Measurements from ENCODE around the gene FAM3C.

Gene FAM3C

DNA sequence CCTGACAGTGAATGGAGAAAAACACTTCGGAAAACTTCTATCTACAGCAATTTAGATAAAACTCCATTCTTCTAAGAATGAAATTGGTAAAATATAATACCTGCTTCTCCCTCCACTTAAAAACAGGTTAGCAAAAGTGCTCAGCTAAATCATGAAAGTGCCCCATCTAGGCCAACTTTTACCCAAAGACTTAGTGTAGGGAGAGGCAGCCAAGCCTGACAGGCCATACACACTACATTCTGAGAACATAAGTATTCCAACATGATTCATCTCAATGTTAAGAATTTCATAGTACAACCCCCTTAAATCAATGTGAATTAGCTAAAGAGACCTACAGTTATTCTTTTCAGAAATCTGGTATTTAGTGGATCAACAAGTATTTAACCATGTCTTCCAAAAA, 7.2 kb downstream of the FAM3C start:
- Histone ChIP-seq H3K4me2 (peak overlapping the region in 4 of 11 experiments; percentile 2 to 18 (median 5); a peak in 7 of 22 replicates), H3K9me3 (replicated peaks in 1 of 11) (peaks cover 8 to 20% (median 13%) of the 10 kb centered on the region in 11 experiments; a peak in 16 of 22 replicates), H3K4me3 (no peak overlapping the region), H3K27ac (no peak overlapping the region), H3K27me3 (no peaks in the 10 kb centered on the region), H3K4me1 (peaks cover 28 to 78% (median 57%) of the 10 kb centered on the region in 10 experiments), H4K20me1 (peaks cover 0 to 71% (median 28%) of the 10 kb centered on the region in 11 experiments; a peak in 14 of 22 replicates), H3K9ac (no peak overlapping the region), H3K36me3 (peaks cover 9 to 24% (median 16%) of the 10 kb centered on the region in 11 experiments; a peak in 16 of 22 replicates)
- TF ChIP-seq Cebpa-rat (IDR thresholded peaks at IDR 0.05), result no peak

DNA sequence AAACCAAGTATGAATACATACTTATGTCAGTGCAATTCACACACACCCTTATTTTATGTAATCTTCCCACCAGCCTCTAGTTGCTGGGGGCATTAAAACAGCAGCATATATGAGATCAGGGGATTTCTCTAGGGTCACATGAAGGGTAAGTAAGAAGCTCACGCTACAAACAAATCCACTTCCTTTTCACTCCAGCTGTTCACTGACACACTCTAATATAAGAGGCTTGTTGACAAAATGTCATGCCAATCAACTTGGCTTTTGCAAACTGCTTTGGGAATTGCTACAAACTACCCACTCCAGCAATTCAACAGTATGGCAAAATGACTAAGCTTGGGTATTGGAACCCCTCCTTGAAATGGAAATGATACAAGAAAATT, 10.3 kb downstream of the FAM3C start:
- no peak overlapping the region for H3K4me3 ChIP-seq
- peak overlapping the region; percentile 53 to 76 (median 66) for H3K4me2 ChIP-seq
- peak in 2 of 11 experiments; percentile 29 to 32; a peak in 1 of 22 replicates for TF ChIP-seq Cebpa-rat (IDR thresholded peaks at IDR 0.05)
- peaks cover 38 to 89% (median 69%) of the 10 kb centered on the region in 10 experiments for H3K4me1 ChIP-seq
- H3K9ac ChIP-seq, result peak overlapping the region in 3 of 11 experiments; percentile 3 to 42 (median 9); a peak in 3 of 22 replicates
- H3K9me3 ChIP-seq (replicated peaks in 1 of 11), result no peaks in the 10 kb centered on the region
- peaks cover 0 to 11% (median 4%) of the 10 kb centered on the region in 11 experiments; a peak in 11 of 22 replicates for H3K36me3 ChIP-seq
- H3K27ac ChIP-seq, result peak overlapping the region; percentile 41 to 71 (median 59); a peak in 20 of 22 replicates
- peaks cover 0 to 61% (median 27%) of the 10 kb centered on the region in 11 experiments; a peak in 11 of 22 replicates for H4K20me1 ChIP-seq
- no peaks in the 10 kb centered on the region for H3K27me3 ChIP-seq

DNA sequence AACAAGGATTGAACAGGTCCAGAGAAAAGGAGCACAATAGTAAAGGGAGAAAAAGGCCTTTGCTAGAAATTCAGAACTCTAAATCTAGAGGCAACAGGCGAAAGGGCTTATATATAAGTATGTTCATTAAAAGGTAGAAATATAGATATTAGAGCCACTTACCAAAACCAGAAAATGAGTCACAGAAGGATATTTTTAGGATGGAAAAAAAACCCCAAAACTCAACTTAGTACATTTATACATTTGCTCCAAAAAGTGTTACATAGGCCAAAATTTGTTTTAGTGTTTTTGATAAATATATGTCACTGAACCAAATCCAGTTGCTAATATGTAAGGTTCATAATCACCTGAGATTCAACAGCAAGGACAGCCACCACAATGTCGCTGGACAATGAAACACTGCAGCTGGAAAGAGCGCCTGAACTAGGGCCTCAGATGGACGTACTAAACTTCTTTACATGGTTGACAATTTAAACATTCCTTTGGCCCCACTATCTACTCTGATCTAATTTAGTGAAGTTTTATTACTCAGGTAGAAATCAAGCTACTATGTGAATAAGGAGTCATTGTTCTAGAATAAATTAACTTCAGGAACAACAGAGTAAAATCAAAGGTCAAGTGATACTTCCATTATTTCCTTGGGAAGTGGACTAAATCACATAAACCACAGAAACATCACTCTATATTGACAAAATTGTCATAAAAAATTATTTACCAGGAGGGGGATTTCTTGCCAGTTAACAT, 10.9 kb downstream of the FAM3C start:
- H3K9ac ChIP-seq, result peak overlapping the region in 2 of 11 experiments; percentile 9 to 42; a peak in 2 of 22 replicates
- H3K4me1 ChIP-seq, result peaks cover 38 to 90% (median 70%) of the 10 kb centered on the region in 10 experiments
- H4K20me1 ChIP-seq, result peaks cover 0 to 58% (median 24%) of the 10 kb centered on the region in 11 experiments; a peak in 11 of 22 replicates
- no peak for TF ChIP-seq Cebpa-rat (IDR thresholded peaks at IDR 0.05)
- no peaks in the 10 kb centered on the region for H3K27me3 ChIP-seq
- no peaks in the 10 kb centered on the region for H3K9me3 ChIP-seq (replicated peaks in 1 of 11)
- H3K27ac ChIP-seq, result peak overlapping the region; percentile 30 to 71 (median 59); a peak in 20 of 22 replicates
- H3K4me2 ChIP-seq, result peak overlapping the region; percentile 53 to 76 (median 66)
- no peak overlapping the region for H3K4me3 ChIP-seq
- peaks cover 0 to 14% (median 6%) of the 10 kb centered on the region in 11 experiments; a peak in 11 of 22 replicates for H3K36me3 ChIP-seq

DNA sequence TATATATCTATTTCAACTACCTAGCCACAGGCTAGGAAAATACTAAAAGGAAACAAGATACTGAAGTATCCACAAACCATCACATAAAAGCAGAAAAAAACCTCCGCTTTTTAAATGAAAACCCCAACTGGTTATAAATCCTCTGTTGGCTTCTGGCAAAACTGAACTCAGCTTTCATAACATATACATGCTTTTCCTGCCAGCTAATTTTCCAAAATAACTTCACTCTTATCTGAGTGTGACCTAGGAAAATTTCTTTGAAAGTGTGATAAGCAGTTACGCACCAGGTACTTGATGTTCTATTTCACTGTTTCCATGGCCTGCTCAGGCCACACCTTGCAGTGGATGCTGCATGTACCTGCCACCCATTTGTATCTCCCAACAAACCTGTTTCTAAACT, 11.8 kb downstream of the FAM3C start:
- no peak for TF ChIP-seq Cebpa-rat (IDR thresholded peaks at IDR 0.05)
- H3K27ac ChIP-seq, result peak overlapping the region in 9 of 11 experiments; percentile 1 to 71 (median 21); a peak in 13 of 22 replicates
- no peak overlapping the region for H3K4me3 ChIP-seq
- H3K36me3 ChIP-seq, result peaks cover 0 to 23% (median 16%) of the 10 kb centered on the region in 11 experiments; a peak in 18 of 22 replicates
- no peaks in the 10 kb centered on the region for H3K9me3 ChIP-seq (replicated peaks in 1 of 11)
- H3K4me1 ChIP-seq, result peaks cover 38 to 80% (median 71%) of the 10 kb centered on the region in 10 experiments
- peaks cover 0 to 52% (median 15%) of the 10 kb centered on the region in 11 experiments; a peak in 10 of 22 replicates for H4K20me1 ChIP-seq
- H3K27me3 ChIP-seq, result no peaks in the 10 kb centered on the region
- peak overlapping the region; percentile 59 to 76 (median 66); a peak in 20 of 22 replicates for H3K4me2 ChIP-seq
- H3K9ac ChIP-seq, result 0 out of 22 replicates have a peak overlapping the region, but pooled peaks of 1 of the 11 experiments have one; percentile 7

DNA sequence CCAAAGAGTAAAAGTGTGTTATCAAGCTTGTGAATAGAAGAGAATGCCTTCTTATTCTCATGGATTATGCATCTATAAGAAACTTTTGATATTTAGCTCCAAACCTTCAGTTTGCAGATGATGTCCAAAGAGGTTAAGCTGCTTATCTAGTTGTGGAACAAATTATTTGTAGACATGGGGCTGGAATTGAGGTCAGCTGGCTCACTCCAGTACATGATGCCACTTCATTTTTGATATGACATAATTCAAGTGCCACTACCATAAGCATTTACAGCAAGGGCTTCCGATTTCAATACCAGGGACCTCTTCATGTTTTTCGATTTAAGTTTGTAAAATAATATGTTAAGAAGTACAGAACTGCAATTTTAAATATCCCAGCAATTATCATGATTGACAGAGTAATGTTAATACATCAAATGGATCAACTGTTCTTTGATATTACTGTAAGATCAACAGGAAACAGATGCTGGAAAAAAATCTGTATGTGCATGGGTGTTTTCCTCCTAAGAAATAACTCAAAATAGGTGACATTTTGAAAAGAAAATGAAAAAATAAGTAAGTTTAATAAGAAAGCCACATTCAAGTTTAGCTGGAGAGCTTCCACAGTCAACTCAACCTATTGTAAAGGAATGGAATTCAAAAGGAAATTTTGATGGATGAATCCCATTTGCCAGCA, 12.7 kb downstream of the FAM3C start:
- H3K27me3 ChIP-seq, result no peaks in the 10 kb centered on the region
- peaks cover 0 to 43% (median 11%) of the 10 kb centered on the region in 11 experiments; a peak in 9 of 22 replicates for H4K20me1 ChIP-seq
- H3K9ac ChIP-seq, result no peak overlapping the region; a peak in 1 of 22 replicates
- no peak for TF ChIP-seq Cebpa-rat (IDR thresholded peaks at IDR 0.05)
- H3K4me2 ChIP-seq, result peak overlapping the region; percentile 59 to 76 (median 66); a peak in 20 of 22 replicates
- H3K36me3 ChIP-seq, result peaks cover 1 to 32% (median 21%) of the 10 kb centered on the region in 11 experiments
- H3K27ac ChIP-seq, result peak overlapping the region in 8 of 11 experiments; percentile 1 to 54 (median 16); a peak in 10 of 22 replicates
- peaks cover 38 to 76% (median 67%) of the 10 kb centered on the region in 10 experiments for H3K4me1 ChIP-seq
- H3K9me3 ChIP-seq (replicated peaks in 1 of 11), result peaks cover 0 to under 1% (median 0%) of the 10 kb centered on the region in 11 experiments; a peak in 1 of 22 replicates
- no peak overlapping the region for H3K4me3 ChIP-seq

DNA sequence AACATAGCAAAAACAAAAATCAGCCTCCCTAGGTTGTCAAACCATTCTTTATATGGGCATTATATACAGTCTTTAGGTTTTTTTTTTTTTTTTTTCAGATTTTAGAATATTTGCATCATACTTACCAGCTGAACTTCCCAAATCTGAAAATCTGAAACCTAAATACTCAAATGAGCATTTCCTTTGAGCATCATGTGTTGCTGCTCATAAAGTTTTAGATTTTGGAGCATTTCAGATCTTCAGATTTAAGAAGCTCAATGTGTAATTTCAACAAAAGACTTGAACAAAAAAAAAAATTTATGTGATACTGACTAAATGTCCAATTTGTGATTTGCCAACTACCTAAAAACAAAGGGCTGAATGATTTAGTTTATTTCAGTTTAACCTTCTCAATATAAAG, 13.6 kb downstream of the FAM3C start:
- Histone ChIP-seq H3K4me1 (peaks cover 38 to 78% (median 66%) of the 10 kb centered on the region in 10 experiments), H3K4me3 (no peak overlapping the region), H3K36me3 (peaks cover 10 to 41% (median 29%) of the 10 kb centered on the region in 11 experiments), H3K9ac (no peak overlapping the region), H3K27me3 (no peaks in the 10 kb centered on the region), H3K9me3 (replicated peaks in 1 of 11) (peaks cover 0 to 9% (median 0%) of the 10 kb centered on the region in 11 experiments; a peak in 2 of 22 replicates), H3K4me2 (peak overlapping the region in 9 of 11 experiments; percentile 3 to 76 (median 70); a peak in 14 of 22 replicates), H3K27ac (peak overlapping the region in 2 of 11 experiments; percentile 3 to 14; a peak in 1 of 22 replicates), H4K20me1 (peaks cover 0 to 40% (median 11%) of the 10 kb centered on the region in 11 experiments; a peak in 9 of 22 replicates)
- no peak for TF ChIP-seq Cebpa-rat (IDR thresholded peaks at IDR 0.05)

DNA sequence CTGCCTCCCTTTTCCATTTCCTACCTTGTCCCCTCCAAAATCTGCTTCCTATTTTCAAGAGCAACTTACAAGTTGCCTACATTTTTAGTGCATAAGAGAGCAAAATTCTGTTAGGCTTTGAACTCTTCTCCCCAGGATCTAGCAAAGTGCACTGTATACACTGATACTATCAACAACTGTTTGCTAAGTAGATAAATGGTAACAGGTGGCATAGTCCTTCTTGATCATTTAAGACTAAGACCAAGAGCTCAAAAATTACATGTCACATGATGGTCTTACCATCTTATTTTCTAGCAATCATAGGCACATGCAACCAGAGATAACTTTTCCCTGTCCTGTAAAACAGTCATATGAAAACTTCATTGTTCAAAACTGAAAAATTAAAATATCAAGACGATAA, 16.2 kb downstream of the FAM3C start:
- Histone ChIP-seq H3K36me3 (peaks cover 29 to 66% (median 54%) of the 10 kb centered on the region in 11 experiments), H3K4me3 (no peak overlapping the region), H3K4me2 (peak overlapping the region in 2 of 11 experiments; percentile 32 to 43; a peak in 3 of 22 replicates), H3K9me3 (replicated peaks in 1 of 11) (peaks cover 0 to 16% (median 0%) of the 10 kb centered on the region in 11 experiments; a peak in 3 of 22 replicates), H3K27ac (no peak overlapping the region), H3K27me3 (no peaks in the 10 kb centered on the region), H3K9ac (no peak overlapping the region), H4K20me1 (peaks cover 0 to 18% (median 5%) of the 10 kb centered on the region in 11 experiments; a peak in 7 of 22 replicates), H3K4me1 (peaks cover 29 to 70% (median 59%) of the 10 kb centered on the region in 10 experiments)
- no peak for TF ChIP-seq Cebpa-rat (IDR thresholded peaks at IDR 0.05)

DNA sequence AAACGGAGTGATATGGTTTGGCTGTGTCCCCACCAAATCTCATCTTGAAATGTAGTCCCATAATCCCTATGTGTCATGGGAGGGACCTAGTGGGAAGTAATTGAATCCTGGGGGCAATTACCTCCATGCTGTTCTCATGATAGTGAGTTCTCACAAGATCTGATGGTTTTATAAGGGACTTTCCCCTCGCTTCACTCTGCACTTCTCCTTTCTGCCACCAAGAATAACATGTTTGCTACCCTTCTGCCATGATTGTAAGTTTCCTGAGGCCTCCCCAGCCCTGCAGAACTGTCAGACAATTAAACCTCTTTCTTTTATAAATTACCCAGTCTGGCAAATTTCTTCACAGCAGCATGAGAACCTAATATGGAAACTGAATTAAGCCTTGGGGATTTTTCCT, 19.1 kb downstream of the FAM3C start:
- H3K9me3 ChIP-seq (replicated peaks in 1 of 11), result peaks cover 0 to 16% (median 0%) of the 10 kb centered on the region in 11 experiments; a peak in 3 of 22 replicates
- peak overlapping the region in 7 of 11 experiments; percentile 0 to 54 (median 10); a peak in 4 of 22 replicates for H3K4me2 ChIP-seq
- H3K4me1 ChIP-seq, result peaks cover 24 to 65% (median 53%) of the 10 kb centered on the region in 10 experiments
- H3K4me3 ChIP-seq, result no peak overlapping the region
- H3K27ac ChIP-seq, result no peak overlapping the region
- no peak for TF ChIP-seq Cebpa-rat (IDR thresholded peaks at IDR 0.05)
- H3K9ac ChIP-seq, result no peak overlapping the region
- H3K27me3 ChIP-seq, result no peaks in the 10 kb centered on the region
- H3K36me3 ChIP-seq, result peaks cover 29 to 69% (median 57%) of the 10 kb centered on the region in 11 experiments
- H4K20me1 ChIP-seq, result peaks cover 0 to 4% (median 0%) of the 10 kb centered on the region in 11 experiments; a peak in 1 of 22 replicates

All from BLaER1 treated with 17β-estradiol and CSF1 and Interleukin-3, amounts not matched to agents 10 nM and 100 nM (cell line).